Measurements from ENCODE around the gene WDR37.

Gene WDR37

DNA sequence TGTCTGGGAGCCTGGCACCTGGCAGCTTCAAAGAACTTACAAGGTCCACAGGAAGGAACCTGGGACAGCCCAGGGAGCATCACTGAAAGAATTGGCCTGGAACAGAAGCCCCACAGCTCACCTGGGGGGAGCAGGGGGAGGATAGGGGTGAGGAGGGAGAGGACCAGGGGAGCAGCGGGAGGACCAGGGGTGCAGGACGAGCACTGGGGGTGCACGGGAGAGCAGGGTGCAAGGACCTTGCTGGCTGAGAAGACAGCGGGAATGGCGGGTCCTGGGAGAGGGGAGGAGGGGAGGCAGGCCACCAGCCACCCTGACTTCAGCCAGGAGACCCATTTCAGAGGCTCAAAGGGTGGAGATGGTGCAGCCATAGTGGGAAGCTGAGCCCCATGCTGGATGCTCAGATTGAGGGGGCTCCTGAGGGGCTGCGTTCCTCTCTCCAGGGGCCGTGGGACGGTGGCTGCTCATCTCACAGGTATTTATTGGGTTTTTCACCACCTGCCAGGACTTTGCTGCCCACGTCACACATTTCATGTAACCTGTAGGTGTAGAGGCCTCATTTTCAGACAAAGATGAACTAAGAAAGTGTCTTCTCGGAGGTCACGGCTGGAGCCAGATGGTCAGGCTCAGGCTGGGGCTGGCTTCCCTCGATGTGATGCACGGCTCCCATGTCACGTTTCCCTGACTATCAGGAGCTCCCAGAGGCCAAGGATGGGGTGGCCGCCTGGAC, 110.1 kb downstream of the WDR37 start:
- Histone ChIP-seq H3K4me1 (ENCODE audit: control insufficient read depth, insufficient read depth, low read length) (no peaks in the 10 kb centered on the region), H3K36me3 (ENCODE audit: control insufficient read depth in 2 of 2, insufficient read depth in 1 of 2, low read length in 2 of 2) (no peaks in the 10 kb centered on the region), H3K27ac (ENCODE audit: extremely low read depth, low read depth, low read length) (no peak overlapping the region), H3K4me3 (ENCODE audit: low read depth, low read length) (no peak overlapping the region), H3K9me3 (ENCODE audit: control insufficient read depth, insufficient read depth, low read depth, low read length) (no peaks in the 10 kb centered on the region)
- no peak for TF ChIP-seq ZNF501 (tag by site-specific recombination; IDR thresholded peaks at IDR 0.05)
- TF ChIP-seq ZNF23 (tag by site-specific recombination; IDR thresholded peaks at IDR 0.05; ENCODE audit: borderline replicate concordance): no peak
- TF ChIP-seq ZNF311 (tag by site-specific recombination; IDR thresholded peaks at IDR 0.05; ENCODE audit: borderline replicate concordance): no peak
- no peak for TF ChIP-seq ZNF629 (tag by site-specific recombination; IDR thresholded peaks at IDR 0.05)
- TF ChIP-seq ZNF169 (tag by site-specific recombination; IDR thresholded peaks at IDR 0.05): no peak
- no peak for TF ChIP-seq ZNF830 (tag by site-specific recombination; IDR thresholded peaks at IDR 0.05; ENCODE audit: low read depth)
- no peak for TF ChIP-seq KLF16 (tag by site-specific recombination; IDR thresholded peaks at IDR 0.05)
- no peak for TF ChIP-seq ZBTB1 (tag by site-specific recombination; IDR thresholded peaks at IDR 0.05)
- no peak for TF ChIP-seq ZNF658 (tag by site-specific recombination; IDR thresholded peaks at IDR 0.05)
- TF ChIP-seq ZNF510 (tag by site-specific recombination; IDR thresholded peaks at IDR 0.05; ENCODE audit: insufficient replicate concordance): no peak
- TF ChIP-seq ZNF302 (tag by site-specific recombination; IDR thresholded peaks at IDR 0.05; ENCODE audit: low read depth): no peak
- TF ChIP-seq HOXA7 (CRISPR knock-in tag; IDR thresholded peaks at IDR 0.05; ENCODE audit: borderline replicate concordance): no peak
- no peak for TF ChIP-seq ZNF785 (tag by site-specific recombination; IDR thresholded peaks at IDR 0.05)
- no peak for TF ChIP-seq ZNF561 (tag by site-specific recombination; IDR thresholded peaks at IDR 0.05; ENCODE audit: borderline replicate concordance)
- TF ChIP-seq PRDM2 (tag by site-specific recombination; IDR thresholded peaks at IDR 0.05; ENCODE audit: borderline replicate concordance): no peak
- no peak for TF ChIP-seq GLI2 (tag by site-specific recombination; IDR thresholded peaks at IDR 0.05; ENCODE audit: borderline replicate concordance, low read depth)
- TF ChIP-seq ZBTB6 (tag by site-specific recombination; IDR thresholded peaks at IDR 0.05): no peak
- ChIA-PET CTCF (no interaction called here), POLR2A (no interaction called here)

DNA sequence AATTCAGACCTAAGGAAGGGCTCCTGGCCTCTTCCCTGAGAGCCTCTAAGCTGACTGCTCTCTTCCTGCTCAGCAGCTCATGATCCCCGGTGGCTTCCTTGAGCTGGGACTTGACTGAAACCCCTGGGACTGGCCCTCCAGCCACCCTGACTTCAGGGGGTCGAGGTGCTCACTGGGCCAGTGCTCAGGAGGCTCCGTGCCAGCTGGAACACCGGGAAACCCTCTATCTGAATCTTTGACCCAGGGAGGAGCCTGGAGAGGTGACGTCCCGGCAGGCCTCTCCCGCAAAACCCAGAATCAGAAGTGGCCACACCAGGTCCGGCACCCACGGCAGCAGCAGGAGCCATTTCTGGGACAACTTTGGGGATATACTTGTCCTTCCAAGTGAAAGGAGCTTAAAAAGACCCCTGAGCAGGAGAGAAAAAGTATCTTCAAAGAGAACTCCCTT, 110.7 kb downstream of the WDR37 start:
- H3K27ac ChIP-seq (ENCODE audit: extremely low read depth, low read depth, low read length): no peak overlapping the region
- H3K4me3 ChIP-seq (ENCODE audit: low read depth, low read length): no peak overlapping the region
- no peaks in the 10 kb centered on the region for H3K4me1 ChIP-seq (ENCODE audit: control insufficient read depth, insufficient read depth, low read length)
- ChIA-PET POLR2A (no interaction called here), CTCF (no interaction called here)
- no peaks in the 10 kb centered on the region for H3K9me3 ChIP-seq (ENCODE audit: control insufficient read depth, insufficient read depth, low read depth, low read length)
- H3K36me3 ChIP-seq (ENCODE audit: control insufficient read depth in 2 of 2, insufficient read depth in 1 of 2, low read length in 2 of 2): no peaks in the 10 kb centered on the region
- TF ChIP-seq ZNF558 (tag by site-specific recombination; IDR thresholded peaks at IDR 0.05) (no peak), KLF10 (tag by site-specific recombination; IDR thresholded peaks at IDR 0.05) (no peak), ZNF335 (tag by site-specific recombination; conservative IDR thresholded peaks at IDR 0.05) (no peak), ZBTB10 (tag by site-specific recombination; IDR thresholded peaks at IDR 0.05) (no peak), ZNF521 (tag by site-specific recombination; IDR thresholded peaks at IDR 0.05) (no peak)
- TF ChIP-seq, protein P1, sequence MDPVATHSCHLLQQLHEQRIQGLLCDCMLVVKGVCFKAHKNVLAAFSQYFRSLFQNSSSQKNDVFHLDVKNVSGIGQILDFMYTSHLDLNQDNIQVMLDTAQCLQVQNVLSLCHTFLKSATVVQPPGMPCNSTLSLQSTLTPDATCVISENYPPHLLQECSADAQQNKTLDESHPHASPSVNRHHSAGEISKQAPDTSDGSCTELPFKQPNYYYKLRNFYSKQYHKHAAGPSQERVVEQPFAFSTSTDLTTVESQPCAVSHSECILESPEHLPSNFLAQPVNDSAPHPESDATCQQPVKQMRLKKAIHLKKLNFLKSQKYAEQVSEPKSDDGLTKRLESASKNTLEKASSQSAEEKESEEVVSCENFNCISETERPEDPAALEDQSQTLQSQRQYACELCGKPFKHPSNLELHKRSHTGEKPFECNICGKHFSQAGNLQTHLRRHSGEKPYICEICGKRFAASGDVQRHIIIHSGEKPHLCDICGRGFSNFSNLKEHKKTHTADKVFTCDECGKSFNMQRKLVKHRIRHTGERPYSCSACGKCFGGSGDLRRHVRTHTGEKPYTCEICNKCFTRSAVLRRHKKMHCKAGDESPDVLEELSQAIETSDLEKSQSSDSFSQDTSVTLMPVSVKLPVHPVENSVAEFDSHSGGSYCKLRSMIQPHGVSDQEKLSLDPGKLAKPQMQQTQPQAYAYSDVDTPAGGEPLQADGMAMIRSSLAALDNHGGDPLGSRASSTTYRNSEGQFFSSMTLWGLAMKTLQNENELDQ (tag by site-specific recombination; IDR thresholded peaks at IDR 0.05; ENCODE audit: low read depth): no peak

All from HEK293 (cell line).